GM23248 (cell line): Measurements from ENCODE around the gene SH3BGRL. TPM values are rescaled to one million over a fixed set of nuclear protein-coding genes. Genes with fewer than 3 reads are reported as not detected.

Experiments
- DNase-seq: peaks from one replicate; pipeline ENCODE4 v3.0.0-alpha.2; 2015
- H2AFZ ChIP-seq: fragments of 200-600 bp; sonication (generic); 2 replicates; pipeline ENCODE4 v1.6.1; 2016; ENCODE audit warnings: antibody characterized with exemption
- H3F3A ChIP-seq: fragments of 200-600 bp; sonication (generic); 2 replicates; pipeline ENCODE4 v1.6.1; 2016; ENCODE audit warnings: mild to moderate bottlenecking, antibody characterized with exemption, mixed run types; ENCODE audit not compliant: insufficient read depth
- H3K27ac ChIP-seq: fragments of 200-600 bp; sonication (generic); 2 replicates; pipeline ENCODE4 v1.5.1; 2016; ENCODE audit warnings: mild to moderate bottlenecking
- H3K27me3 ChIP-seq: fragments of 200-600 bp; sonication (generic); replicated peaks from 2 replicates; pipeline ENCODE4 v1.6.1; 2016; ENCODE audit warnings: mild to moderate bottlenecking; ENCODE audit not compliant: insufficient read depth
- H3K36me3 ChIP-seq: fragments of 200-600 bp; sonication (generic); 2 replicates; pipeline ENCODE4 v1.6.1; 2016; ENCODE audit warnings: low read depth, mild to moderate bottlenecking
- H3K4me1 ChIP-seq: fragments of 200-600 bp; sonication (generic); 2 replicates; pipeline ENCODE4 v1.6.1; 2016; ENCODE audit warnings: mild to moderate bottlenecking; ENCODE audit not compliant: insufficient read depth
- H3K4me2 ChIP-seq: fragments of 200-600 bp; sonication (generic); one replicate; pipeline ENCODE4 v1.6.1; 2016; ENCODE audit warnings: mild to moderate bottlenecking; ENCODE audit not compliant: unreplicated experiment
- H3K4me3 ChIP-seq: fragments of 200-600 bp; sonication (generic); 2 replicates; pipeline ENCODE4 v1.5.1; 2016; ENCODE audit warnings: mild to moderate bottlenecking
- H3K79me2 ChIP-seq: fragments of 200-600 bp; sonication (generic); 2 replicates; pipeline ENCODE4 v1.6.1; 2016; ENCODE audit warnings: mild to moderate bottlenecking; ENCODE audit not compliant: insufficient read depth
- H3K9ac ChIP-seq: fragments of 200-600 bp; sonication (generic); 2 replicates; pipeline ENCODE4 v1.6.1; 2016; ENCODE audit warnings: mild to moderate bottlenecking
- H3K9me2 ChIP-seq: fragments of 200-600 bp; sonication (generic); 2 replicates; pipeline ENCODE4 v1.6.1; 2016; ENCODE audit warnings: mixed run types, mild to moderate bottlenecking, moderate library complexity; ENCODE audit not compliant: insufficient read depth
- H3K9me3 ChIP-seq: fragments of 200-600 bp; sonication (generic); one replicate; pipeline ENCODE4 v1.6.1; 2017; ENCODE audit warnings: low read depth
- H4K20me1 ChIP-seq: fragments of 200-600 bp; sonication (generic); 2 replicates; pipeline ENCODE4 v1.6.0; 2016; ENCODE audit not compliant: insufficient read depth
- EZH2 ChIP-seq: fragments of 200-600 bp; sonication (generic); IDR thresholded peaks from 2 replicates; pipeline ENCODE4 v1.6.1; 2018; ENCODE audit warnings: antibody characterized with exemption, mild to moderate bottlenecking; ENCODE audit not compliant: insufficient read depth, poor library complexity, severe bottlenecking
- EZH2phosphoT487 ChIP-seq: fragments of 200-600 bp; sonication (generic); IDR thresholded peaks from 2 replicates; pipeline ENCODE4 v1.6.1; 2018; ENCODE audit warnings: antibody characterized with exemption, moderate library complexity, mild to moderate bottlenecking, low read depth; ENCODE audit not compliant: insufficient read depth
- WGBS, 2 experiments: methylation state at CpG; one replicate each; pipeline ENCODE4 v1.1.6; 2015 to 2017; ENCODE audit warnings: low lambda C conversion rate in 2 of 2, low coverage in 1 of 2; ENCODE audit errors: missing lambda C conversion rate in 2 of 2; 5-methylcytosine and 5-hydroxymethylcytosine counted together
- in situ Hi-C: fragments of 300-500 bp; cut with MboI; formaldehyde crosslinking; loops from 2 replicates; pipeline ENCODE4 v1.15.0; 2020
- polyA plus RNA-seq: library from polyadenylated mRNA; unstranded; fragments of >200 nt; fragmentation: Nextera tagmentation; extraction: Ambion mirVana; gene quantifications from 2 replicates; pipeline ENCODE4 v1.2.1, GENCODE V29; 2016
- total RNA-seq: library from RNA; depleted of rRNA; stranded (reverse); fragments of >200 nt; shearing (Covaris generic); gene quantifications from 2 replicates; pipeline ENCODE4 v1.2.3, GENCODE V29; 2014

SH3BGRL gene
- total and polyA plus RNA-seq, 2 experiments from 2014 or later: 149 to 172 TPM

DNA sequence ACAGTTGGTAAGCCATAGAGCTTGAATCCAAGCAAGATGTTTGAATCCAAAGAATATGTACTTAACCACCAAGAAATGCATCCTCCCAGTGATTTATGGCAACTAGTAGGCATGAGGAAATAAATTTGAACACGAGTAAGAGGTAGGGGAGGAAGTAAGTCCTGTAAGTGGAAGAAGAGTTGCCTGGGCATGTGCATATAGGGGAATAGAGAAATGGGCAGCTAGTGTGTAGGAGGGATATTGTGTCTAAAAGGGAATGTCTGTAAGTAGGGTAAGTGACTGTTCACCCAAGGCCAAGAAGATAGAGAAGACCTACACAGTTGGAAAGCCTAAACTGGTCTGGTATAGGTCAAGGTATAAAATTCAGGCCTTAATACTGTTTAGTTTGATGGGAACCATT is 4.6 kb downstream of the SH3BGRL start:
- Histone ChIP-seq H3K4me3 (no peak overlapping the region), H3K4me2 (no peak overlapping the region), H3K4me1 (peaks cover 10% of the 10 kb centered on the region; the same call in 1 of the 2 replicates), H3K27me3 (no peaks in the 10 kb centered on the region), H3K27ac (no peak overlapping the region), H3F3A (peaks cover 3% of the 10 kb centered on the region; the same call in 1 of the 2 replicates), H2AFZ (no peak overlapping the region), H3K9ac (no peak overlapping the region), H3K36me3 (no peaks in the 10 kb centered on the region), H3K79me2 (peaks cover 88% of the 10 kb centered on the region), H3K9me3 (no peaks in the 10 kb centered on the region), H3K9me2 (no peaks in the 10 kb centered on the region), H4K20me1 (no peaks in the 10 kb centered on the region)
- in situ Hi-C loops: no loop called here
- 96 to 100% methylated on average over 1 of the region's 1 CpG for WGBS, 2 experiments
- TF ChIP-seq EZH2phosphoT487 (no peak), EZH2 (no peak)
- no peak for DNase-seq

DNA sequence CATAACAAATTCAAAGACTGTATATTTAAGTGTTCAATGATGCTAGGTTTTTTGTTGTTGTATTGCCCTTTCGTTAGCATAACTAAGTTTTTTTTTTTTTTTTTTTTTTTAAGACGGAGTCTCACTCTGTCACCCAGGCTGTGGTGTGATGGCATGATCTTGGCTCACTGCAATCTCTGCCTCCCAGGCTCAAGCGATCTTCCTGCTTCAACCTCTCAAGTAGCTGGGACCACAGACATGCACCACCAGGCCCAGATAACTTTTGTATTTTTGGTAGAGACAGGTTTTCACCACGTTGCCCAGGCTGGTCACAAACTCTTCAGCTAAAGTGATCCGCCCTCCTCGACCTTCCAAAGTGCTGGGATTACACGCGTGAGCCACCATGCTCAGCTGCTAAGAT is 7.0 kb downstream of the SH3BGRL start:
- no peak overlapping the region for H3K9ac ChIP-seq
- no peaks in the 10 kb centered on the region for H3K27me3 ChIP-seq
- peaks cover 70% of the 10 kb centered on the region for H3K79me2 ChIP-seq
- H3K9me2 ChIP-seq: no peaks in the 10 kb centered on the region
- H3K9me3 ChIP-seq: no peaks in the 10 kb centered on the region
- in situ Hi-C loops: no loop called here
- no peak overlapping the region for H3K4me2 ChIP-seq
- TF ChIP-seq EZH2phosphoT487: no peak
- TF ChIP-seq EZH2: no peak
- no peak for DNase-seq
- H3K4me3 ChIP-seq: no peak overlapping the region
- no peak overlapping the region for H2AFZ ChIP-seq
- no peak overlapping the region for H3K27ac ChIP-seq
- no peaks in the 10 kb centered on the region for H4K20me1 ChIP-seq
- H3K36me3 ChIP-seq: no peaks in the 10 kb centered on the region; the same call in 1 of the 2 replicates
- H3F3A ChIP-seq: no peaks in the 10 kb centered on the region
- WGBS, 2 experiments: 94 to 99% methylated on average over 7 to 8 of the region's 8 CpGs
- H3K4me1 ChIP-seq: 0 out of 2 replicates have a peak, but pooled peaks cover 2% of the 10 kb centered on the region

DNA sequence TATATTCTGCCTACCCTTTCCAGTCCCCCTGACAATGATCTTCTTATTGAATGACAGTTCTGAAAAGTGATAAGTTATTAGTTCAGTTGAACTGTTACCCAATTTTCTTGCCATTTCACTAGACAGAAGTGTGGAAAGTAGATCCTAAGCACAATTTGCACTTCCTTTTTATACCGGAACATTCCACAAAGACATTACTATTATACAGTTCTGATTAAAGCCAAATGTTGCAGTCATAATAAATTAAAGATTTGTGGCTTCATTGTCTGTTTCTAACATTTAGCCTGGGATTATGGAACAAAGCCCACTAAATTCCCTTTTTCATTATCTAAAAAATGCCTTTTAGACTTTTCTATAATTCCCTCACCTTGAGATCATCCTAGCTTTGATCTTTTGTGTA is 13.8 kb downstream of the SH3BGRL start:
- H3K36me3 ChIP-seq: no peaks in the 10 kb centered on the region; the same call in 1 of the 2 replicates
- H3K79me2 ChIP-seq: peaks cover 25% of the 10 kb centered on the region
- H3K9me3 ChIP-seq: no peaks in the 10 kb centered on the region
- H4K20me1 ChIP-seq: no peaks in the 10 kb centered on the region
- no peaks in the 10 kb centered on the region for H3F3A ChIP-seq
- in situ Hi-C loops: no loop called here
- no peaks in the 10 kb centered on the region for H3K4me1 ChIP-seq
- H2AFZ ChIP-seq: no peak overlapping the region
- H3K27me3 ChIP-seq: no peaks in the 10 kb centered on the region
- no peak overlapping the region for H3K4me3 ChIP-seq
- H3K27ac ChIP-seq: no peak overlapping the region
- no peaks in the 10 kb centered on the region for H3K9me2 ChIP-seq
- H3K4me2 ChIP-seq: no peak overlapping the region
- H3K9ac ChIP-seq: no peak overlapping the region
- DNase-seq: no peak
- TF ChIP-seq EZH2: no peak
- no peak for TF ChIP-seq EZH2phosphoT487
- 0 to 15% methylated on average over 1 of the region's 1 CpG for WGBS, 2 experiments

DNA sequence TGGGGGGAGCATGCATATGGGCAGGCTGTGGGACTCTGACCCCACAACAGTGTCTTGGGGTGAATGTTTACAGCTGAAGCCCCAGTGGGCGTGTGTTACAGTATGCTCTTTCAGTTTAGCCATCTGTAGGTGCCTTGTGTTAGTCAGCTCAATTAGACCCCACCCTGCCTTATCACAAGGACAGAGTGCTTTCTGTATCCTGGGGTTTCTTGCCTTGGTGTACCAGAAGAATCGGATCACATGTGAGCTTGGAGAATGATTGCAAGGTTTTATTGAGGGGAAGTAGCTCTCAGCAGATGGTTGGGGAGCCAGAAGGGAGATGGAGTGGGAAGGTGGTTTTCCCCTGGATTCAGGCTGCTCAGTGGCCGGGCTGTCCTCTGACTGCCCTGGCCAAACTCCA is 27.3 kb downstream of the SH3BGRL start:
- TF ChIP-seq EZH2phosphoT487: no peak
- no peak for TF ChIP-seq EZH2
- no peak overlapping the region for H3K4me2 ChIP-seq
- 49 to 79% methylated on average over 2 to 3 of the region's 3 CpGs for WGBS, 2 experiments
- no peak overlapping the region for H3K4me3 ChIP-seq
- H2AFZ ChIP-seq: no peak overlapping the region
- 0 out of 2 replicates have a peak, but pooled peaks cover 26% of the 10 kb centered on the region for H3K79me2 ChIP-seq
- H3K9ac ChIP-seq: no peak overlapping the region
- in situ Hi-C loops: no loop called here
- H3F3A ChIP-seq: no peaks in the 10 kb centered on the region
- no peak for DNase-seq
- H4K20me1 ChIP-seq: no peaks in the 10 kb centered on the region
- H3K9me3 ChIP-seq: no peaks in the 10 kb centered on the region
- H3K9me2 ChIP-seq: no peaks in the 10 kb centered on the region
- H3K36me3 ChIP-seq: no peaks in the 10 kb centered on the region
- H3K27me3 ChIP-seq: no peaks in the 10 kb centered on the region
- H3K4me1 ChIP-seq: no peaks in the 10 kb centered on the region
- H3K27ac ChIP-seq: no peak overlapping the region

DNA sequence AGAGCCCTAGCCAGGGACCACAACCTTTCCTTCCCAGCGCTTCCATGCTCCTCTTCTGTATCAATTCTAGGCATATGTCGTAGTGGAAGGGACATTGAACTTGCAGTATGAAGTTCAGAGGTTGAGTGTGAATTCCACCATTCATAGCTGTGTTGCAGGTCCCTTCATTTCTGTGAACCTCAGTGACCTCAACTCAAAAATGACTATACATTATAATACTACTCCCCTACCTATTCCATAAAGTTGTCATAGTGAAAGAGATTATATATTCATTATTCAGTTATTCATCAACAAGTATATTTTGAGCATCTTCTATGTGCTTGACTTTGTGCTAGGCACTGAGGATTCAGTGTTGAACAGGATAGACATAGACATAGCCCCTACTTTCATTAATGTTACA is 28.0 kb downstream of the SH3BGRL start:
- Histone ChIP-seq H3K9ac (no peak overlapping the region), H3K9me2 (no peaks in the 10 kb centered on the region), H3K27me3 (no peaks in the 10 kb centered on the region), H3K4me3 (no peak overlapping the region), H3K27ac (no peak overlapping the region), H4K20me1 (no peaks in the 10 kb centered on the region), H3K4me1 (no peaks in the 10 kb centered on the region), H3K36me3 (no peaks in the 10 kb centered on the region), H3K4me2 (no peak overlapping the region), H3K9me3 (no peaks in the 10 kb centered on the region), H3F3A (no peaks in the 10 kb centered on the region), H2AFZ (no peak overlapping the region), H3K79me2 (0 out of 2 replicates have a peak, but pooled peaks cover 27% of the 10 kb centered on the region)
- TF ChIP-seq EZH2 (no peak), EZH2phosphoT487 (no peak)
- in situ Hi-C loops: no loop called here
- no peak for DNase-seq
- 100% methylated on average over 2 of the region's 2 CpGs for whole genome bisulfite sequencing, 2 experiments
